K562 (cell line): Measurements from ENCODE around the gene CSNK1G1.

Source experiments
- ARID1B ChIP-seq: fragments of 450-650 bp; IDR thresholded peaks from 2 replicates; pipeline ENCODE4 v1.6.1; 2016; ENCODE audit warnings: antibody characterized with exemption, mild to moderate bottlenecking, inconsistent platforms
- FOXM1 ChIP-seq, 2 experiments: fragments of 450-650 bp in 1 of 2; sonication (generic) in 1 of 2; formaldehyde crosslinking in 1 of 2; IDR thresholded peaks; 2 replicates each; pipeline versions ENCODE4 v1.6.1 to v1.9.0; 2017 to 2022; ENCODE audit warnings: low read depth in 2 of 2, mild to moderate bottlenecking in 2 of 2, missing genetic modification reagents in 1 of 2, moderate library complexity in 1 of 2
- JUN ChIP-seq, 2 experiments: sonication (generic) in 1 of 2; formaldehyde crosslinking in 1 of 2; IDR thresholded peaks; 2 replicates each; pipeline versions ENCODE4 v1.6.1 to v1.8.0; 2012 to 2022; ENCODE audit warnings: borderline replicate concordance in 2 of 2, mild to moderate bottlenecking in 2 of 2, improper control_type of control experiment in 1 of 2, low read depth in 1 of 2, low read length in 1 of 2, missing genetic modification reagents in 1 of 2
- POLR3A ChIP-seq: IDR thresholded peaks from 2 replicates; pipeline ENCODE4 v1.6.1; 2011; ENCODE audit warnings: borderline replicate concordance, mild to moderate bottlenecking, moderate library complexity; ENCODE audit not compliant: insufficient read length, insufficient read depth; ENCODE audit errors: extremely low read depth
- RAD21 ChIP-seq, 2 experiments: fragments of 250-450 bp in 1 of 2; fragments of 450-650 bp in 1 of 2; sonication (Bioruptor Pico) in 1 of 2; formaldehyde crosslinking in 1 of 2; IDR thresholded peaks in 1 of 2; conservative IDR thresholded peaks in 1 of 2; 2 replicates each; pipeline versions ENCODE4 v1.4.0 to v1.8.0; 2020 to 2022; ENCODE audit warnings: mild to moderate bottlenecking in 2 of 2, moderate library complexity in 1 of 2
- SIRT6 ChIP-seq: IDR thresholded peaks from one replicate; pipeline ENCODE4 v1.6.1; 2012; ENCODE audit warnings: low read depth, mild to moderate bottlenecking, control low read depth, inconsistent platforms, low read length, moderate library complexity
- SP1 ChIP-seq: sonication (generic); formaldehyde crosslinking; IDR thresholded peaks from 2 replicates; pipeline ENCODE4 v1.8.1; 2022; ENCODE audit warnings: mild to moderate bottlenecking, missing genetic modification reagents
- TEAD2 ChIP-seq: fragments of 450-650 bp; IDR thresholded peaks from 2 replicates; pipeline ENCODE4 v1.6.1; 2016; ENCODE audit warnings: missing genetic modification characterization, control low read depth, missing compliant biosample characterization
- TRIM28 ChIP-seq: fragments of 450-650 bp; IDR thresholded peaks from 2 replicates; pipeline ENCODE4 v1.6.1; 2017
- TF ChIP-seq, protein P1 (sequence below), 3 experiments: IDR thresholded peaks in 2 of 3; conservative IDR thresholded peaks in 1 of 3; 2 replicates each; pipeline ENCODE4 v1.5.1; 2011 to 2012; ENCODE audit warnings: low read length in 3 of 3, mild to moderate bottlenecking in 3 of 3, control low read depth in 2 of 3, improper control_type of control experiment in 1 of 3, inconsistent platforms in 1 of 3, low read depth in 1 of 3, mixed read lengths in 1 of 3, moderate library complexity in 1 of 3; ENCODE audit not compliant: insufficient read depth in 2 of 3
- TF ChIP-seq, protein P2 (sequence below), 2 experiments: fragments of 450-650 bp; formaldehyde crosslinking in 1 of 2; IDR thresholded peaks; 2 replicates each; pipeline versions ENCODE4 v1.4.0 to v1.6.1; 2014 to 2020; ENCODE audit warnings: mild to moderate bottlenecking in 2 of 2, borderline replicate concordance in 1 of 2, low read depth in 1 of 2

DNA sequence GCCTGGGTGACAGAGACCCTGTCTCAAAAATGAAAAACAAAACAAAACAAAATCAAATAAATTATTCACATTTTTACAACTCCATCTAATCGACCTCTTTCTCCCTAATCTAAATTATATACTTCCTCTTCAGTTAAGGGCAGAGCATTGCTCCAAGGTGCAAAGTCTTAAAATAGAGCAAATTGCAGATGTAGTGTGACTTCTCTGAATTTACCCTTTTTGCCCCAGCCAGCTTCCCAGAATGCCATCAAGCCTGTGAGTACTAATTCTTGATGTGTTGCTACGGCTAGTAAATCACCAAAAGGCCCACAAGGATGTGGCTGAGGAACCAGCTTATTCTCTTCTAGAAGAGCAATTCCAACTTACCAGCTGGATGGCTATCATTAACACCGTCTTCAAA, 139.8 kb downstream of the CSNK1G1 start:
- TF ChIP-seq JUN (IDR thresholded peaks at IDR 0.05; ENCODE audit: borderline replicate concordance, low read depth, low read length), result no peak
- TF ChIP-seq JUN (CRISPR knock-in tag; IDR thresholded peaks at IDR 0.05; ENCODE audit: borderline replicate concordance), result no peak
- TF ChIP-seq SIRT6, result no peak
- TF ChIP-seq FOXM1 (IDR thresholded peaks at IDR 0.05; ENCODE audit: low read depth), result no peak
- TF ChIP-seq FOXM1 (CRISPR knock-in tag; IDR thresholded peaks at IDR 0.05; ENCODE audit: low read depth), result no peak
- no peak for TF ChIP-seq POLR3A
- no peak for TF ChIP-seq TRIM28
- TF ChIP-seq, protein P1, sequence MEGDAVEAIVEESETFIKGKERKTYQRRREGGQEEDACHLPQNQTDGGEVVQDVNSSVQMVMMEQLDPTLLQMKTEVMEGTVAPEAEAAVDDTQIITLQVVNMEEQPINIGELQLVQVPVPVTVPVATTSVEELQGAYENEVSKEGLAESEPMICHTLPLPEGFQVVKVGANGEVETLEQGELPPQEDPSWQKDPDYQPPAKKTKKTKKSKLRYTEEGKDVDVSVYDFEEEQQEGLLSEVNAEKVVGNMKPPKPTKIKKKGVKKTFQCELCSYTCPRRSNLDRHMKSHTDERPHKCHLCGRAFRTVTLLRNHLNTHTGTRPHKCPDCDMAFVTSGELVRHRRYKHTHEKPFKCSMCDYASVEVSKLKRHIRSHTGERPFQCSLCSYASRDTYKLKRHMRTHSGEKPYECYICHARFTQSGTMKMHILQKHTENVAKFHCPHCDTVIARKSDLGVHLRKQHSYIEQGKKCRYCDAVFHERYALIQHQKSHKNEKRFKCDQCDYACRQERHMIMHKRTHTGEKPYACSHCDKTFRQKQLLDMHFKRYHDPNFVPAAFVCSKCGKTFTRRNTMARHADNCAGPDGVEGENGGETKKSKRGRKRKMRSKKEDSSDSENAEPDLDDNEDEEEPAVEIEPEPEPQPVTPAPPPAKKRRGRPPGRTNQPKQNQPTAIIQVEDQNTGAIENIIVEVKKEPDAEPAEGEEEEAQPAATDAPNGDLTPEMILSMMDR (IDR thresholded peaks at IDR 0.05 in 2 of 3, conservative IDR thresholded peaks at IDR 0.05 in 1 of 3; ENCODE audit: insufficient read depth in 2 of 3, low read depth in 1 of 3, low read length in 3 of 3), result no peak
- no peak for TF ChIP-seq SP1 (CRISPR knock-in tag)
- TF ChIP-seq ARID1B, result no peak
- TF ChIP-seq, protein P2, sequence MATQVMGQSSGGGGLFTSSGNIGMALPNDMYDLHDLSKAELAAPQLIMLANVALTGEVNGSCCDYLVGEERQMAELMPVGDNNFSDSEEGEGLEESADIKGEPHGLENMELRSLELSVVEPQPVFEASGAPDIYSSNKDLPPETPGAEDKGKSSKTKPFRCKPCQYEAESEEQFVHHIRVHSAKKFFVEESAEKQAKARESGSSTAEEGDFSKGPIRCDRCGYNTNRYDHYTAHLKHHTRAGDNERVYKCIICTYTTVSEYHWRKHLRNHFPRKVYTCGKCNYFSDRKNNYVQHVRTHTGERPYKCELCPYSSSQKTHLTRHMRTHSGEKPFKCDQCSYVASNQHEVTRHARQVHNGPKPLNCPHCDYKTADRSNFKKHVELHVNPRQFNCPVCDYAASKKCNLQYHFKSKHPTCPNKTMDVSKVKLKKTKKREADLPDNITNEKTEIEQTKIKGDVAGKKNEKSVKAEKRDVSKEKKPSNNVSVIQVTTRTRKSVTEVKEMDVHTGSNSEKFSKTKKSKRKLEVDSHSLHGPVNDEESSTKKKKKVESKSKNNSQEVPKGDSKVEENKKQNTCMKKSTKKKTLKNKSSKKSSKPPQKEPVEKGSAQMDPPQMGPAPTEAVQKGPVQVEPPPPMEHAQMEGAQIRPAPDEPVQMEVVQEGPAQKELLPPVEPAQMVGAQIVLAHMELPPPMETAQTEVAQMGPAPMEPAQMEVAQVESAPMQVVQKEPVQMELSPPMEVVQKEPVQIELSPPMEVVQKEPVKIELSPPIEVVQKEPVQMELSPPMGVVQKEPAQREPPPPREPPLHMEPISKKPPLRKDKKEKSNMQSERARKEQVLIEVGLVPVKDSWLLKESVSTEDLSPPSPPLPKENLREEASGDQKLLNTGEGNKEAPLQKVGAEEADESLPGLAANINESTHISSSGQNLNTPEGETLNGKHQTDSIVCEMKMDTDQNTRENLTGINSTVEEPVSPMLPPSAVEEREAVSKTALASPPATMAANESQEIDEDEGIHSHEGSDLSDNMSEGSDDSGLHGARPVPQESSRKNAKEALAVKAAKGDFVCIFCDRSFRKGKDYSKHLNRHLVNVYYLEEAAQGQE (IDR thresholded peaks at IDR 0.05; ENCODE audit: borderline replicate concordance), result no peak
- TF ChIP-seq, protein P2 (CRISPR knock-in tag; IDR thresholded peaks at IDR 0.05; ENCODE audit: low read depth), result no peak
- TF ChIP-seq RAD21 (CRISPR knock-in tag; conservative IDR thresholded peaks at IDR 0.05 in 1 of 2, IDR thresholded peaks at IDR 0.05 in 1 of 2), result no peak
- TF ChIP-seq TEAD2 (tag), result no peak
